Neural crest cell (in vitro differentiated cells): ENCODE measurements around the gene EGFL7. TPM values are rescaled to one million over a fixed set of nuclear protein-coding genes. Genes with fewer than 3 reads are reported as not detected.
A peak's percentile ranks its signal among the peaks of the same experiment; 100 is the strongest.

ENCODE experiments used
- DNase-seq: peaks from one replicate; pipeline ENCODE4 v3.0.0; 2021; ENCODE audit warnings: low read depth, mixed read lengths, low spot score
- H3K27ac Mint-ChIP-seq: one replicate; pipeline ENCODE4 v1.8.0; 2021; ENCODE audit warnings: mild to moderate bottlenecking, mixed read lengths; ENCODE audit not compliant: unreplicated experiment
- H3K27me3 Mint-ChIP-seq: 2 replicates; pipeline ENCODE4 v1.8.0; 2021; ENCODE audit warnings: low read depth, mild to moderate bottlenecking, mixed read lengths
- H3K36me3 Mint-ChIP-seq: 2 replicates; pipeline ENCODE4 v1.8.0; 2021; ENCODE audit warnings: low read depth, mild to moderate bottlenecking, mixed read lengths
- H3K4me1 Mint-ChIP-seq: 2 replicates; pipeline ENCODE4 v1.8.0; 2021; ENCODE audit warnings: mixed read lengths
- H3K4me3 Mint-ChIP-seq: one replicate; pipeline ENCODE4 v1.8.0; 2021; ENCODE audit warnings: mild to moderate bottlenecking, mixed read lengths
- H3K9me3 Mint-ChIP-seq: 2 replicates; pipeline ENCODE4 v1.8.0; 2021; ENCODE audit warnings: mixed read lengths
- total RNA-seq: library from RNA; stranded (reverse); gene quantifications from 2 replicates; pipeline ENCODE4 v1.2.1, GENCODE V29; 2021
- TF ChIP-seq, protein P1 (sequence below): fragments of 200-600 bp; sonication (generic); conservative IDR thresholded peaks from 2 replicates; pipeline ENCODE4 v1.5.0; 2021; ENCODE audit warnings: antibody characterized with exemption, mild to moderate bottlenecking

EGFL7 gene
- total RNA-seq, 1 donor from 2014 or later: 14.1 TPM

- H3K27me3 Mint-ChIP-seq: no peaks in the 10 kb centered on the region
- no peaks in the 10 kb centered on the region for H3K9me3 Mint-ChIP-seq
- H3K36me3 Mint-ChIP-seq: no peaks in the 10 kb centered on the region
- TF ChIP-seq, protein P1, sequence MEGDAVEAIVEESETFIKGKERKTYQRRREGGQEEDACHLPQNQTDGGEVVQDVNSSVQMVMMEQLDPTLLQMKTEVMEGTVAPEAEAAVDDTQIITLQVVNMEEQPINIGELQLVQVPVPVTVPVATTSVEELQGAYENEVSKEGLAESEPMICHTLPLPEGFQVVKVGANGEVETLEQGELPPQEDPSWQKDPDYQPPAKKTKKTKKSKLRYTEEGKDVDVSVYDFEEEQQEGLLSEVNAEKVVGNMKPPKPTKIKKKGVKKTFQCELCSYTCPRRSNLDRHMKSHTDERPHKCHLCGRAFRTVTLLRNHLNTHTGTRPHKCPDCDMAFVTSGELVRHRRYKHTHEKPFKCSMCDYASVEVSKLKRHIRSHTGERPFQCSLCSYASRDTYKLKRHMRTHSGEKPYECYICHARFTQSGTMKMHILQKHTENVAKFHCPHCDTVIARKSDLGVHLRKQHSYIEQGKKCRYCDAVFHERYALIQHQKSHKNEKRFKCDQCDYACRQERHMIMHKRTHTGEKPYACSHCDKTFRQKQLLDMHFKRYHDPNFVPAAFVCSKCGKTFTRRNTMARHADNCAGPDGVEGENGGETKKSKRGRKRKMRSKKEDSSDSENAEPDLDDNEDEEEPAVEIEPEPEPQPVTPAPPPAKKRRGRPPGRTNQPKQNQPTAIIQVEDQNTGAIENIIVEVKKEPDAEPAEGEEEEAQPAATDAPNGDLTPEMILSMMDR: peak; percentile 44
- no peak overlapping the region for H3K27ac Mint-ChIP-seq
- H3K4me1 Mint-ChIP-seq: peaks cover 11% of the 10 kb centered on the region
- H3K4me3 Mint-ChIP-seq: no peak overlapping the region
- DNase-seq: no peak
Measured at GRCh38 chr9:136626740-136627642, 35.7 kb upstream of the EGFL7 start.

GRCh38 chr9:136627703-136628102, 35.0 kb upstream of the EGFL7 start:
- DNase-seq: no peak
- Mint-ChIP-seq H3K4me3 (no peak overlapping the region), H3K4me1 (peaks cover 11% of the 10 kb centered on the region), H3K36me3 (no peaks in the 10 kb centered on the region), H3K9me3 (no peaks in the 10 kb centered on the region), H3K27me3 (no peaks in the 10 kb centered on the region), H3K27ac (no peak overlapping the region)
- TF ChIP-seq, protein P1: no peak

DNA sequence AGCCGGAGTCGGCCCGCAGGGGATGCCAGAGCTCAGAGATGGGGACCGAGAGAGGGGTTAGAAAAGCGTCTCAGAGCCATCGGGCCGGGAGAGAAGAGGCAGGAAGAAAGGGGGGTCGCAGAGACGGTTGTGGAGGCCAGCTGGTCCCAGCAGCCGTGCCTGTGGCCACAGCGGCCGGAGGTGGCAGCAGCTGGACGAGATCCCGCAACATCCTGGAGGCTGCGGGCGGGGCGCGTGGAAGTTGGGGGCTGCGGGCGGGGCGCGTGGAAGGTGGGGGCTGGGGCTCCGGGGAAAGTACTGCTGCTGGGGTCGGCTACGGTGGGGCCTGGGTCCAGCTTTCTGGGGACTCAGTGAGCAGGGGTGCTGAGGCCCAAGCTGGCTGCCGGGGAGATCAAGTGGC, 34.4 kb upstream of the EGFL7 start:
- no peaks in the 10 kb centered on the region for H3K27me3 Mint-ChIP-seq
- no peaks in the 10 kb centered on the region for H3K36me3 Mint-ChIP-seq
- no peak for DNase-seq
- TF ChIP-seq, protein P1: no peak
- no peaks in the 10 kb centered on the region for H3K9me3 Mint-ChIP-seq
- no peak overlapping the region for H3K27ac Mint-ChIP-seq
- H3K4me3 Mint-ChIP-seq: no peak overlapping the region
- H3K4me1 Mint-ChIP-seq: peaks cover 11% of the 10 kb centered on the region

GRCh38 chr9:136629001-136629878, 33.5 kb upstream of the EGFL7 start:
- Mint-ChIP-seq H3K4me1 (peaks cover 11% of the 10 kb centered on the region), H3K4me3 (no peak overlapping the region), H3K27ac (no peak overlapping the region), H3K27me3 (no peaks in the 10 kb centered on the region), H3K9me3 (no peaks in the 10 kb centered on the region), H3K36me3 (no peaks in the 10 kb centered on the region)
- TF ChIP-seq, protein P1: no peak
- no peak for DNase-seq

DNA sequence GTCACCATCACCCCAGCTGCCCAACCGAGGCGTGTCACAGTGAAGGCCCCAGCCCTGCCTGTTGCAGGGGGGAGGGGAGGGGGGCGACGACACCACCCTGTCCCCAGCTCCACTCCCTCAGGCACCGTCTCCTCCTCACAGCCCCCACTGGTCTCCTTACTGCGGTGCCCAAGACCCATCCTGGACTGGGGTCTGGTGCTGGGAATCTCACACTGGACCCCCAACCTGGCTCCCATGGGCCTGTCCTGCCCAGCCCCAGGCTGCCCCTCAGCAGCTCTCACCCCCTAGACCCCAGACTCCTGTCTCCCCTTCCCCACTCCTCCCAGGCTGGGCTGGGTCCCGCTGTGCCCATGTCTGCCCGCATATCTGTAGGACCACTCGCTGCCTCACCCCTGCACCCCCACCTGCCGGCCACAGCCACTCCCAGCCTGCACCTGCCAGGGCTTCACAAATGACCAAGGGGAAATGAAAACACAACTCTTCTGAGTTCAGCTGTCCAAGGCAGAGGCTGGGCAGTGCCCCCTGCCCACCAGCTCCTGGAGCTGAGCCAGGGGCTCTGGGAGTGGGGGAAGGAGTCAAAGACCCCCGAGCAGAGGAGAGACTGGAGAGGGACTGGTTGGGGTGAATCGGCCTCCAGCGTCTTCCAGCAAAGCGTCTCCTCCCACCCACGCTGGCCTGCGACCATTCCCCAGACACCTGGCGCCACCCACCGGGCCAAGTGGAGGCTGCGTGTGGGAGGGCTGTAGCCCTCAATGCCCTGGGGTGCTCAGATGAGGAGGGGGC, 32.6 kb upstream of the EGFL7 start:
- Mint-ChIP-seq H3K27ac (no peak overlapping the region), H3K4me3 (no peak overlapping the region), H3K36me3 (no peaks in the 10 kb centered on the region), H3K4me1 (peaks cover 11% of the 10 kb centered on the region), H3K9me3 (no peaks in the 10 kb centered on the region), H3K27me3 (no peaks in the 10 kb centered on the region)
- peak; percentile 78 for DNase-seq
- TF ChIP-seq, protein P1: peak; percentile 72
